Suprapubic skin (tissue), 4 donors: ENCODE data around the gene ZNF71.

Source experiments
- POLR2A ChIP-seq, 2 donors: fragments of 450-650 bp; IDR thresholded peaks; one replicate each; pipeline ENCODE4 v1.6.1; 2017; ENCODE audit warnings: antibody characterized with exemption in 2 of 2, mild to moderate bottlenecking in 2 of 2, moderate library complexity in 2 of 2
- POLR2AphosphoS5 ChIP-seq, 3 donors: sonication (generic); formaldehyde crosslinking; IDR thresholded peaks; one replicate each; pipeline ENCODE4 v1.6.1; 2017; ENCODE audit warnings: antibody characterized with exemption in 3 of 3
- TF ChIP-seq, protein P1 (sequence below), 2 donors: fragments of 200-600 bp in 1 of 2; fragments of 450-650 bp in 1 of 2; sonication (generic) in 1 of 2; IDR thresholded peaks; one replicate each; pipeline ENCODE4 v1.5.1; 2016 to 2019; ENCODE audit warnings: antibody characterized with exemption in 2 of 2, mild to moderate bottlenecking in 1 of 2, moderate library complexity in 1 of 2

- TF ChIP-seq, protein P1, sequence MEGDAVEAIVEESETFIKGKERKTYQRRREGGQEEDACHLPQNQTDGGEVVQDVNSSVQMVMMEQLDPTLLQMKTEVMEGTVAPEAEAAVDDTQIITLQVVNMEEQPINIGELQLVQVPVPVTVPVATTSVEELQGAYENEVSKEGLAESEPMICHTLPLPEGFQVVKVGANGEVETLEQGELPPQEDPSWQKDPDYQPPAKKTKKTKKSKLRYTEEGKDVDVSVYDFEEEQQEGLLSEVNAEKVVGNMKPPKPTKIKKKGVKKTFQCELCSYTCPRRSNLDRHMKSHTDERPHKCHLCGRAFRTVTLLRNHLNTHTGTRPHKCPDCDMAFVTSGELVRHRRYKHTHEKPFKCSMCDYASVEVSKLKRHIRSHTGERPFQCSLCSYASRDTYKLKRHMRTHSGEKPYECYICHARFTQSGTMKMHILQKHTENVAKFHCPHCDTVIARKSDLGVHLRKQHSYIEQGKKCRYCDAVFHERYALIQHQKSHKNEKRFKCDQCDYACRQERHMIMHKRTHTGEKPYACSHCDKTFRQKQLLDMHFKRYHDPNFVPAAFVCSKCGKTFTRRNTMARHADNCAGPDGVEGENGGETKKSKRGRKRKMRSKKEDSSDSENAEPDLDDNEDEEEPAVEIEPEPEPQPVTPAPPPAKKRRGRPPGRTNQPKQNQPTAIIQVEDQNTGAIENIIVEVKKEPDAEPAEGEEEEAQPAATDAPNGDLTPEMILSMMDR (IDR thresholded peaks at IDR 0.05), result no peak
- TF ChIP-seq POLR2A (IDR thresholded peaks at IDR 0.05) (no peak), POLR2AphosphoS5 (IDR thresholded peaks at IDR 0.05) (no peak)
These were observed 8.7 kb downstream of the ZNF71 start for GRCh38 chr19:56603829-56604228.
